HG03196 (cell line): Measurements from ENCODE around the gene DLGAP5.

ENCODE experiments used
- ATAC-seq: cut with Tn5 transposase; IDR thresholded peaks from one replicate; pipeline ENCODE4 v1.9.1; 2021; ENCODE audit not compliant: unreplicated experiment

DLGAP5 gene

DNA sequence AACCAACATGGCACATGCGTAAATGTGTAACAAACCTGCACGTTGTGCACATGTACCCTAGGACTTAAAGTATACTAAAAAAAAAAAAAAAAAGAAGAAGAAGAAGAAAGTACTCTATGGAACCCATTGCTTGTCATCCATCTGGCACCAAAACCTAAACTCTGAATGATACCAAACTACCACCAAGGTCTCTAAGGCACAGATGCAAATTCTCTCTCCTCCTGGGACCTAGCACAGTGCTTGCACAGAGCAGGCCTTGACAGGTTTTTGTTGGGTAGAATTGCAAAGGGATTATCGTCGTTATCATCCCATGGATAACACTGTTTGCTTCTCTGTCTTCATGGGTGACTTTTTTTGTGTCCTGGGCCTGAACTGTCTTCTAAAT lies 75.5 kb downstream of the DLGAP5 start:
- ATAC-seq = no peak

DNA sequence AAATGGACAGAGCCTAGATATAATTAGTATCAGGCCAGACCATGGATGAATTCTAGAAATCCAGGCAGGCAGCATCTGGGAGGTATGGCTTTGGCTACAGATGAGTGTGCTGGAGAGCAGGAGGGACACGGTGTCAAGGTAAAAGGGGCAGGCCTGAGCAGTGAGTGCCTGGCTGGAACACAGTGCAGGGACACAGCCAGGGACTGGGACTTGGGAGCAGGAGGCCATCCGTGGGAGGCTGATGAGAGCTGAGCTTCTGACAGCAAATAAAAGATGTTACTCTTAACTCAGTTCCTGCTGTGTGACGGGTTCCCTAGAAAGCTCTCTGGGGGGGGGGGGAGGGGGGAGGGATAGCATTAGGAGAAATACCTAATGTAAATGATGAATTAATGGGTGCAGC lies 75.9 kb downstream of the DLGAP5 start:
- ATAC-seq = no peak

DNA sequence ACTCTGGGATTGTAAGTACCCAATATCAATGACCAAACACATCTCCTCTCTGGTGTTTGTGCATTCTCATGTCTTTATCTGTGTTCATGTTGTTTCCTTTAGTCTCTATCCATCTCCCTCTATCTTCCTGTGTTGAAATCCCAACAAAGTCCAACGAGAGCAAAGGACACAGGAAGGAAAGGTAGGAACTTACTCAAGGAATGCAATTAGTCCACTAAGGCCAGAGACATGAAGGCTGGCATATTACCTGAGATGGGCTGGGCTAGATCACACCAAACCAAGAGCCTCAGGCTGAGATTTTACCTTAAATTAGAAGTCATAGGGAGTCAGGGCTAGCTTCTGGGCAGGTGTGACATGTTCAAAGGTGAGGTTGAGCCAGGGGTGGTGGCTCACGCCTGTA lies 76.7 kb downstream of the DLGAP5 start:
- ATAC-seq = no peak

DNA sequence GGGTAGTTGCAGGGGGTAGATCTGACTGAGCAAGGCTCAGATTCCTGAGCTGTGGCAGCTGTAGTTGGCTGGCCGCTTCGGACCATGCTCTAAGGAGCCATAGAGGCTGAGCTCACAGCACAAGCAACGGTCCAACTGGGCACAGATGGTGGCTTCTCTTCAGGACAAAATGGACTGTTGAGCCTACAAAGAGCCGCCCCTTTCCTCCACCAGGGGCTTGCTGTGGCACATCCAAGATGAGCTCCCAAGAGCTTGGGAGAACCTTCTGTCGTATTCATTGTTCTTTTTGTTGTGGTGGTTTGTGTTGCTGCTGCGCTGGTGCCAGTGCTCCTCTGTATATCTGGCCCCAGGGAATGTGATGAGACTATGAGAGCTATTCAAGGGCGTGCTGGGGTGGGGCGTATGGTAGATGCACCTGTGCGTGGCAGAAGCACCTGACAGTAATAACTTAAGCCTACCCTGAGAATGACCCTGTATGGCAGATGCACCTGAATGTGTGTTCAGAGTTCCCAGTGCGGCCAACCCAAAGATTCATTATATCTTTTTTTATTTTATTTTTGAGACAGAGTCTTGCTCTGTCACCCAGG lies 80.2 kb downstream of the DLGAP5 start:
- ATAC-seq = no peak

DNA sequence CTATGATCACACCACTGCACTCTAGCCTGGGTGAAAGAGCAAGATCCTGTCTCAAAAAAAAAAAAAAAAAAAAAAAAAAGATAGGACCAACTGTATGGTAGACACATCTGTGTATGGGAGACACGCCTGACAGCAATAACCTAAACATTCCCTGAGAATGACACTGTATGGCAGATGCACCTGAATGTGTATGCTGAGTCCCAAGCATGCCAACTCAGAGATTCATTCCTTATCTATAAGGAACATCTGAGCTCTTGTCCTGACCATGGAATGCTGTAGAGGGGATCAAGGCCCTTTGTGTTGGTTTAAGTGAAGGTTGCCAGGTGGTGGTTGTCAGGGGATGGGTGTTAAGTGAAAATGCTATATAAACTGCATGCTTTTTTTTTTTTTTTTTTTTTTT lies 81.5 kb downstream of the DLGAP5 start:
- no peak for ATAC-seq

DNA sequence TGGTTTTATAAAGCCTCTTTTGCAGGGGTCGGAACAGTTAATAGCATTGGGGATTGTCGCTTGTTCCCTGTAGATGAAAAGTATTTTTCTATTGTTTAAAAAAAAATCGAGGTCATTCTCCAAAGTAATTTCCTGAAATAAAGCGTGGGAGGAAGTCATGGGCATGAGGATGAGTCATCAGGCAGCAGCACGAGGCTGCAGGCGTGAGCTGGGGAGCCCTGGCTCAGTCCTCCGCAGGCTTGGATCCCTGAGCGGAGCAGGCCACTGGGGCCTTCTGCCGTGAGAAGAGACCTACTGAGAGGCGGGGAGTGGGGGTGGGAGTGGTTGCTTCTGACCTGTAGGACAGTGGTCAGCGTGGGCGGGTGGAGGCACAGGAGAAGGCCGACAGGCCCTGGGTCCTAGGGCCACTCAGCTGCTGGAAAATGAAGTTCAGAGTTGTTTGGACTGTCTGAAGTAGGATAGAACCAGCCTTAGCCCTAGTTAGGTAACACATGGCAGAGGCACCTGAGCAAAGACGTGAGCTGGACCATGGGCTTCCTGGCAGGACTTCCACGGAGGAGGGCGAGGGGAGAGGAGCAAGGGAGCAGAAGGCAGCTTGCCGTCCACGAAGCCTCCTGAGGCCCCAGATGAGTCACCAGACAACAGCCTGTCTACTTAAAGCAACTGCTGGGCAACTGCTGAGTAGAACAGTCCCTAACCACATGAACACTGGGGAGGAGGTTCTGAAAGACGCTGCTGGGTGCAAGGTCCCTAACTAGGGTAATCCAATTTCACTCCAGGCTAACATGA lies 83.4 kb downstream of the DLGAP5 start:
- no peak for ATAC-seq

DNA sequence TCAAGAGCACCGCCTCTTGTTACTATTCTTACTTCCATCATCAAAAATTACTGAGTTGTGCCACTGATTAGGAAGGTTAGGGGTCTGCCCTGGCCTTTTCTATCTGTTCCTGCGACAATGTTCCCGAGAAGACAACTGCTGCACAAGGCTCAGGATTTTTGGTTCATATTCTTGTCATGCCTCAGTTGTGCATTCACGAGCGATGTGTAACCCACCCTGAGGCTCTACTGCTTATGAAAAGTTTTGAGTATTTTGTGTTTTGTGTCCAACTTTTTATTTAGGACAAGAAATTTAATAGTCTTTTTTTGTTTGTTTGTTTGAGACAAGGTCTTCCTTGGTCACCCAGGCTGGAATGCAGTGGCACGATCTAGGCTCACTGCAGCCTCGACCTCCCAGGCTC lies 85.4 kb downstream of the DLGAP5 start:
- no peak for ATAC-seq

DNA sequence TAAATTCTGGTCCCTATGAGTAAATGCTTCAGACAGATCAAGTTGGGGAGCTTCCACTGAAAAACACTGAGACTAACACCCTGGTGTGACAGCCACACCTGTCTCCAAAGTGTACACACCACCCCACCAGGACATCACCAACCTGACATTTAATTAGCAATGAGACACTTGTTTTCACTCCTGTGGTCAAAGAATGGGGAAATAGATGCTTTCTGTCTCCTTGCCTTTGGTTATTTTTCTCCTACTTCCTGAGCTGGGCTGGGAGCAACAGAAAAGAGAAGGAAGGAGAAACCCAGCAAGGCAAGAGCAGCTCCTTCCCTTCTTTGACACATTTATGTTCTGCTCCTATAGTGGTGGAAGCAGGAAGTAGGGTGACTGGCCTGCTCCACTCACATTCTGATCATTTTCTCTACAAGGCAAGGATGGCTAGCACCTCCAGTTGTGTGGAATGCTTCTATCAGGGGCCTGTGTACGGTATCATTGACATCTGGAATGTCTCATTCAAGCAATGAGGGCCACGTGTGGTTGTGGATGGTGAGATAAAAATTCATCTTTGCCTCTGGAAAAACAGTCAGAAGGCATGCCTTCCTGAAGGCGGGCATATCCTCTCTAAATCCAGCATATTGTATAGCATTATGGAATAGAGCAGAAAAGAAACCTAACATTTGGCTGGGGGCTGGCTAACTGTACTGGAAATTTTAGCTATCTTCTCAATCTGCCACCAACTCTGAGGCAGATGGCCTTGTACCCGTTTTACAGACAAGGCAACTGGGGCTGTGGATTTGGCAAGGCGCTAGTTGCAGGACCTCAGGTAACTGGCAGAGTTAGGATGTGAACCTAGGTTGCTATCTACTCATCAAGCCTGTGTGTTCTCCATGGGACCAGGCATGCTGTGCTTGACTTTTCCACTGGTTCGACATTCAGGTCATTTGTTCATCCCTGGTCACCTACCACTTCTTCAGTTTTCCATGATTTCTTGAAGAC lies 87.1 kb downstream of the DLGAP5 start:
- ATAC-seq = no peak

DNA sequence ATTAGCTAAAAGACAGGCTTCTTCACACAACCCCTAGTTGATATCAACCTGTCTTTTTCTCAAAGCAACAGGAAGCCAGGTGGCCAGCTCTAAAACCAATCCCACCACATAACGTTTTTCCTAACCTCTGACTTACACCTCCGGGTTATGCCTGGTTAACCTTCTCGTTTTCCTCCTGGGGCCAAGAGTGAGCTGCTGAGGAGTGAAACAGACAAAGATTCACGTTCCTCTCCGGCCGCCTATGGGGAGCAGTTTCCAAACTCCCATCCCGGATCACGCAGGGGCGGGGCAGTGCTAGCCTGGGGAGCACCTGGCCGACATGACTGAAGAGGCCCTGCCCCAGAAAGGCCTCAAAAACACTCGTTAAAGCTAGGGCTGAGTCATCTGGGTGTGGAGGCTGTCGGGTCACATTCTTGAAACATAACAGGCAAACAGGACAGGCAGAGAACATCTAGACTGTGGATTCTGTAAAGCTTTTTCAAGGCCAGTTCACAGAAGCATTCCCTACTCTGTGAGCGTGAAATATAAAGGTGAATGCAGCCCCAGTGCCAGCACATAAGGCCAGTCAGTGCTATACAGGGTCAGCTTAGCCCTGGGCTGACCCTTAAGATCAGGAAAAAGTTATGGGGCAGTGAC lies 88.3 kb downstream of the DLGAP5 start:
- peak; percentile 35 for ATAC-seq

DNA sequence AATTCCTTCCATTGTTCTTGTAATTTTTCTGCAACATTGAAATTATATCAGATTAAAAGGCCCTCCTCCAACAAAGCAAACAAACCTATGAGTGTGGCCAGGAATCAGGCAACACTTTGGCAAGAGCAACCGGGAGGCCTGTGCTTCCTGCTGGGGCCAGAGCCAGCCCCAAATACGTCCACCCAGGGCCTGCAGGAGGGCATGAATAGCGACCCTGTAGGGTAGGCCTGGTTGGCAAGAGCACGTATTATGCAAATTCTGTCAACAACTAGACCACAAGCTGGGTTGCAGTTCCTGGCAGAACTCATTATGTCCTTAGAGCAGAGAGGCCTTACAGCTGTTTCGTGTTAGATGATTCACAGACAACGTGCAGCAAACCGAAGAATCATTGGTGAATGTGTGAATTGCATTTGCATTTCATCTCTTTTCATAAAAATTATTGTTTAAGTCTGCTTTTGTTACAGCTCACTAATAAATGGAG lies 89.2 kb downstream of the DLGAP5 start:
- peak; percentile 72 for ATAC-seq

DNA sequence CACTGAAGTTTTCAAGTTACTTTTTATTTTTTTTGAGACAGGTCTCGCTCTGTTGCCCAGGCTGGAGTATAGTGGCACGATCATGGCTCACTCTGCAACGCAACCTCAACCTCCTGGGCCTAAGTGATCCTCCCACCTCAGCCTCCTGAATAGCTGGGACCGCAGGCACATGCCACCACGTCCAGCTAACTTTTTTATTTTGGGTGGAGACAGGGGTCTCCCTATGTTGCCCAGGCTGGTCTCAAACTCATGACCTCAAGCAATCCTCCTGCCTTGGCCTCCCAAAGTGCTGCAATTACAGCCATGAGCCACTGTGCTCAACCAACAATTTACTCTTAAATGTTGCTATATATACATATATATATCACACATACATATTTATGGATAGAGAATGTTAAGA lies 89.7 kb downstream of the DLGAP5 start:
- ATAC-seq = no peak

DNA sequence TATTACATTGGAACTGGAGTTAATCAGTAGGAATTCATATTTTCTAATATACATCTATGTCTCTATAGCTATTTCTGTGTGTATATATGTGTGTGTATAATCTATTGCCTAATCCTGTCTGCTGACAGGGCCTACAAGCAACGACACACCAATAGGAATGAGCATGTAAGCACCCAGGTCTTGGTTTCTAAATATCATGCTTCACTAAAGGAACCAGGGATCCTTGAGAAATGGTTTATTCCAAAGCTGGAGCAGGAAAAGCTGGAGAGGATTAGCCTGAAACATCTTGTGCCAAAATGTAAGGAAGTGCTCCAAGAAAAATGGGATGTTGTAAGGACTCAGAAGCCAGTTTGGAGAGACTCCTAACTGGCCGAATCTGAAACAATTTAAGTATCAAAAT lies 91.6 kb downstream of the DLGAP5 start:
- ATAC-seq = no peak

DNA sequence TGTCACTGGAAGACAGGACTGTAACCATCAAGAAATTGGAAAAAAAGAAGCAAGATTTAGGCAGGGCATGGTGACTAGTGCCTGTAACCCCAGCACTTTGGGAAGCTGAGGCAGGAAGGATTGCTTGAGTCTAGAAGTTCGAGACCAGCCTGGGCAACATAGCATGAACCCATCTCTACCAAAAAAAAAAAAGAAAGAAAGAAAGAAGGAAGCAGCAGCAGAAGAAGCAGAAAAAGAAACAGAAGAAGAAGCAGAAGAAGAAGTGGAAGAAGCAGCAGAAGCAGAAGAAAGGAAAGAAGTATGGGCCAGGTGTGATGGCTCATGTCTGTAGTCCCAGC lies 92.9 kb downstream of the DLGAP5 start:
- ATAC-seq = no peak
